Erythroblast (primary cell): ENCODE measurements around the gene SLC25A31.

ENCODE experiments used
- GATA1 ChIP-seq: IDR thresholded peaks from 2 replicates; pipeline ENCODE4 v1.6.1; 2011; ENCODE audit warnings: low read depth, mild to moderate bottlenecking, control low read depth, low read length, moderate library complexity
- POLR2A ChIP-seq: IDR thresholded peaks from 2 replicates; pipeline ENCODE4 v1.6.1; 2011; ENCODE audit warnings: mild to moderate bottlenecking, low read length

GRCh38 chr4:127778102-127778501 is 47.9 kb downstream of the SLC25A31 start:
- TF ChIP-seq POLR2A (no peak), GATA1 (no peak)
